GM19452 (cell line): ENCODE results near the gene SLC25A30.
"Not testable (repeated sequence)": the region's sequence is repeated elsewhere in the genome, so short reads cannot be mapped to it uniquely, and the experiment has no call there.

Experiments used
- ATAC-seq: cut with Tn5 transposase; IDR thresholded peaks from one replicate; pipeline ENCODE4 v1.9.1; 2021; ENCODE audit not compliant: unreplicated experiment

Gene SLC25A30

DNA sequence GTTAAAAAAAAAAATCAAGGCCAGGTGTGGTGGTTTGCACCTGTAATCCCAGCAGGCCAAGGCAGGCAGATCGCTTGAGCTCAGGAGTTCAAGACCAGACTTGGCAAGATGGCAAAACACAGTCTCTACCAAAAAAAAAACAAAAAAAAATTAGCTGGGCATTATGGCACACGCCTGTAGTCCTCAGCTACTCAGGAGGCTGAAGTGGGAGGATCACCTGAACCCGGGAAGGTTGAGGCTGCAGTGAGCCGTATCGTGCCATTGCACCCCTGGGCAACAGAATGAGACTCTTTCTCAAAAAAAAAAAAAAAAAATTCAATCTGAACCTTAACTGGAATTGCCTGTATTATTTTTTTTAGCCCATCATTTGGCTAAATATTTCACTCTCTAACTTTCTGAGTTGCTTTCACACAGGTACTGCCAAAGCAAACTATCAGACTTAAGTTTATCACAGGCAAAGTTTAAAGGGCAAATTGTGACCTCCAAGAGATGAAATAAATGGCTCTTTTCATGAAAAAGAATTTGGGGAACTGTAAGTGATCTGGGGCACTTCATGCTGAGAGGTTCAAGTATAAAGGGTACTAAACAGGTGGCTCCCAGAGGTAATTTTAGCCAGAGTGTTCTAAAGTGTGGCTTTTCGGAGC lies 14.7 kb upstream of the SLC25A30 start:
- no peak for ATAC-seq

DNA sequence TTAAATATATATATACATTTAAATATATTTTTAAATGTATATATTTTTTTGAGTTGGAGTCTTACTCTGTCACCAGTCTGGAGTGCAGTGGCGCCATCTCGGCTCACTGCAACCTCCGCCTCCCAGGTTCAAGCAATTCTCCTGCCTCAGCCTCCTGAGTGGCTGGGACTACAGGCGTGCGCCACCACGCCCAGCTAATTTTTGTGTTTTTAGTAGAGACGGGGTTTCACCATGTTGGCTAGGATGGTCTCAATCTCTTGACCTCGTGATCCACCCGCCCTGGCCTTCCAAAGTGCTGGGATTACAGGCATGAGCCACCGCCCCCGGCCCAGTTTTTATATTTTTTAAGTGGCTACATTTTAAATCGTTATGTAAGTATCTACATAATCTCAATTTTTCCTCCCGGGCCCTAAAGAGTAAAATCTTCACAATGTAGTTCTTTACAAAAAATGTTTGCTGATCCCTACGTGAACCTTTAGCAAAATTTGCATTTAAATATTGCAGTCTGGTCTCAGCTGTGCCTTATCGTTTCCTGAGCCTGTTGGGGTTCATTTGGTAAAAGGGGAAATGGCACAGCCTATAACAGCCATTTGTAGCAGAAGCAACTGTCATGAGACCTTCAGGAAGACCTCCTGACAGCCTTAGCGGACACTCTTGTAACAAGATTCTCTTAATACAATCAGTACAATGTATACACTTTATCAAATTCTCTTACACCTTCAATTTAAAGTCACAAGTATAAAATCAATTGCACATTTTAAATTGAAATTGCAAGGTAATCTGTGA lies 8.1 kb upstream of the SLC25A30 start:
- not testable (repeated sequence) for ATAC-seq

DNA sequence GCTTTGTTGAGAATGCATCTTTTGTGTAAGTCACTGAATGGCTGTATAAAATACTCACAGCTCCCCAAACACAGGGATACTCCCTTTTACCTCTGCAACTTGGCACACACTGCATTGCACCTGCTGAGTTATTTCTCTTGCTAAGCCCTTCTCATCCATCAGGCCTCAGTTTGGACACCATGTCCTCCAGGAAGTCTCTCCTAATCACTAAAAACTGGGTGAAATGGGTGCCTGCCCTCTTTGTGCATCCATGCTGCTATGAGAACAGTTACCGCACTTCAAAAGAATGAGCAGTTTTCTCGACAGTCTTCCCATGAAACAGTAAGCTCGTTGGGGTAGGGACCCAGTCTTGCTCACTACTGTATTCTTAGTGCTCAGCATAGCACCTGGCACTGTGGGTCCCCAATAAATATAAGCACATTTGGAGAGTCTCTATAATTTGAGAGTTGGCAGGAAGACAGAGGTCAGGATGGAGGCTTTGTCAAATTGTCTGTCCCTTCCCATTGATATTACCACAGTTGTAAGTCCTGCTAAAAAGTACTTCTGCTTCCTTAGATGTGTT lies 4.6 kb upstream of the SLC25A30 start:
- no peak for ATAC-seq

DNA sequence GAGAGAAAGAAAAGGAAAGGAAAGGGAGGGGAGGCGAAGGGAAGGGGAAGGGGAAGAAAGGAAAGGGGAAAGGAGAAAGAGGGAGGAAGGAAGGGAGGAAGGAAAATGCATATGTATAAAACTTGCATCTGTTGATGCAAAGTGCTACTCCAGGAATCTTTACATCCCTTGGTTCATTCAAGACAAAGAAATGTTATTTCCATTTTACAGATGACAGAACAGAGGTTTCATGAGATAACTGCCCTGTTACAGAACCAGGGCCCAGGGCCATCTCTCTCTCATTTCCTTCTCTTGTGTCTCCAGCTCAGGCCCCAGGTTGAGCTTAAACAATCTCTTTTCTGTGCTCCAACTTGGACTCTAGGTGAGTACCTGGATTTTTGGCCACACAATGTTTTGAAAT lies 1.8 kb upstream of the SLC25A30 start:
- no peak for ATAC-seq

DNA sequence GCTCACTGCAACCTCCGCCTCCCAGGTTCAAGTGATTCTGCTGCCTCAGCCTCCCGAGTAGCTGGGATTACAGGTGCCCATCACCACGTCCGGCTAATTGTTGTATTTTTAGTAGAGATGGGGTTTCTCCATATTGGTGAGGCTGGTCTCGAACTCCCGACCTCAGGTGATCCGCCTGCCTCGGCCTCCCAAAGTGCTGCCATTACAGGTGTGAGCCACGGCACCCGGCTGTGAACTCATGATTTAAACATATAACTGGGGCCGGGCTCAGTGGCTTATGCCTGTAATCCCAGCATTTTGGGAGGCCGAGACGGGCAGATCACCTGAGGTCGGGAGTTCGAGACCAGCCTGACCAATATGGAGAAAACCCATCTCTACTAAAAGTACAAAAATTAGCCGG lies 1.2 kb upstream of the SLC25A30 start:
- not testable (repeated sequence) for ATAC-seq

DNA sequence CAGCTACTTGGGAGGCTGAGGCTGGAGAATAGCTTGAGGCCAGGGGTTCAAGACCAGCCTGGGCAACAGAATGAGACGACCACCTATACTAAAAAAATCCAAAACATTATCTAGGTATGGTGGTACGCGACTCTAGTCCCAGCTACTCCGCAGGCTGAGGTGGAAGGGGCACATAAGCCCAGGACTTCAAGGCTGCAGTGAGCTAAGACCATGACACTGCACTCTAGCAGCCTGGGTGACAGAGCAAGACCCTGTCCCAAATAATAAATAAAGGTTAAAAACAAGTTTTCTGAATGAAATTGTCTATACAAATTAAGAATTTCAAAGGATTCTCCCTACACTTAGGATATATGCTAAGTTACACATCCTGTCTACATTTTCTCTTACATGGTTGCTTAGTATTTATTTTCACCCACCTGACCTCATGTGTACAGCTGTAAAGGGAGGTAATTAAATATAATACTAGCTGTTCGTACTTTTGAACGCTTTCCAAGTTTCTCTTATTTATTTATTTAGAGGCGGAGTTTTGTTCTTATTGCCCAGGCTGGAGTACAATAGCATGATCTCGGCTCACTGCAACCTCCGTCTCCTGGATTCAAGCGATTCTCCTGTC lies 1.6 kb downstream of the SLC25A30 start:
- ATAC-seq = no peak

DNA sequence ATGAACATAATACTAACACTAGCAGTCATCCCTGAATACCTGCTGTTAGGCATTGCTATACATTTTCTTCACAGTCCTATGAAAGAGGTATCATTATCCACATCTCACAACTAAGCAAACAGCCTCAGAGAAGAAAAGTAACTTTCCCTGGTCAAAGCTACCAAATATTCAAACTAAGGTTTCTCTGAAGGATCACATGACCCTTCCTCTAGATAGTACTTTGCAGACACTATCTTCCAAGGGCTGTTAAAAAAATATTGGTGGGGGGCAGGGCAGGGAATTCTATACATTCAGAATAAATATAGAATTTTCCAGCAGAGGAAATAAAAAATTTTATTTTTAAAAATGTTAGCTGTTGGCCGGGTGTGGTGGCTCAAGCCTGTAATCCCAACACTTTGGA lies 3.1 kb downstream of the SLC25A30 start:
- no peak for ATAC-seq

DNA sequence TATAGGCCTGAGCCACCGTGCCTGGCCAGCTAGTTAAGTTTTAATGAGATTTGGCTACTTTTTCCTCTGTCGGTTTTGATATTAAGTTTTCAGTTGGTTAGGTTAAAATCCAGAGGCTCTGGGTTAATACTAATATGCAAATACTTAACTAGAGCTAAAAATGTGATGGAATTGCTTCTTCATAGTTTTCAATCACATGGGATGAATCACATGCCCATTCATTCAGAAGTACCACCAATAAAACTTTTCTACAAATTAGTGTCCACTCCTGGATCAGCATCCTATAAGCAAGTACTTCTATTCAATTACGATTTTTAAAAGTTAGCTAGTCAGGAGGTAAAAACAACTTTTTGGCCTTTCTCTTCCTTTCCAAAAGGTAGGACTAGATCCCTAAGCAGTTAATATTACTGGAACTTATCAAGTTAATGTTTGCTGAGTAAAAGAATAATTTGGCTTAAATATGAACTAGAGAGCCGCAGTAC lies 4.3 kb downstream of the SLC25A30 start:
- no peak for ATAC-seq

DNA sequence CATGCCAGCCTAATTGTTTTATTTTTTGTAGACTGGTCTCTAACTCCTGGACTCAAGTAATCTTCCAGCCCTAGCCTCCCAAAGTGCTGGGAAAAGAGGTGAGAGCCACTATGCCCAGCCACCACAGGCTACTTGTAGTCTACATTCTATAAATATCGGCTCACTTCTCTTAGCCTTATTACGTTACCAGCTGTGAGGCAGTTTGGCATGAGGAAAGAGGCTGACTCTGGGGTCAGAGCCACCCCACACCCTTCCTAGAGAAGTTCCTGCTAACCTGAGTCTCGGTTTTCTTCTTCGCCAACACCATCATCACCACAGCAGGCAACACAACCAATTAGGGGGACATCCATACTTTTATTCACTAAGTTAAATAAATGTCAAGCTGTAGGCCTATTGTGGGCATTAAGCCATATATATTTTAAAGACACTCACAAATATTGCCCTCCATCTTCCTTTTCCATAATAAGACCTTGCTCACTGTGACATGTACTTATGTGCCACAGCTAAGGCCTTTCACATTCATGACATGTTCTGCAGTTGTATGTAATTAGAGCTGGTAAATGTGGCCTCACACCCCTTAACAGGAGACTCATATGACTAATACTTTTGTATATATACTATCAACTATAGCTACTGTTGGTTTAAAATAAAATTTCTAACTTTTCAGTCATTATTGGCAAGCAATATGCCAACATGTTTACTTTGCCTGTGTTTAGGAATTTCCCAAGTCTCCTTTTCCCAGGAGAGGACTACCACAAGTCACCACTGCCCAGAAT lies 5.7 kb downstream of the SLC25A30 start:
- no peak for ATAC-seq

DNA sequence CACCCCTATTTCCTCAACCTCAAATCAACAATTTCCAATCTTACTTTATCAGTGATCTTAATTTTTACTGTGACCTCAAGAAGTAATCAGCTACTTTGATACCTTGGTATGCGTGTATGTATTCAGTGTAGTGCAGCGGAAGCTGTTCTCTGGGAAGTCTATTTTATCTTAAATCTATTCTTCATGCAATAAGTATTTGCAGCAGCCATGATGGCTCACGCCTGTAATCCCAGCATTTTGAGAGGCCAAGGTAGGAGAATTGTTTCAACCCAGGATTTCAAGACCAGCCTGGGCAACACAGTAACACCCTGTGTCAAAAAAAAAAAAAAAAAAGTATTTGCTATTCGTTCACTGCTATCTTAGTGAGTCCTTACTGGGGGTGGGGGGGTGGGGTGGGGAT lies 6.5 kb downstream of the SLC25A30 start:
- no peak for ATAC-seq

DNA sequence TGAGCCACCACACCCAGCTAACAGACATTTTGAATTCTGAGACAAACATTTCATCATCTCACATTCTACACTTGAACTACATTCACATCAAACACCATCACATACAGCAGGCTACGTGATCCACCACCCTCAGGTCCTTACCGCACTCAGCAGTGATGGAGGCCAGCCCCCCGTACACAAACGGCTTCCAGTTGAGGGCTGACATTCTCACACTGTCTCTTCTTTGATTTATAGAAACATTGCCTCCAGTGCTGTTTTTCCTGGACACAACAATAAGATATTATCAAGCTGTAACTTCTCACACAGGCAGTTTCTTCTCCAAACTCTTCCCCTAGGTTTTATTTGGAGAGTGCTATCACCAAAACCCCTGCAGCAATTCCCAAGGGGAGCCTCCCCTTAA lies 7.0 kb downstream of the SLC25A30 start:
- no peak for ATAC-seq

DNA sequence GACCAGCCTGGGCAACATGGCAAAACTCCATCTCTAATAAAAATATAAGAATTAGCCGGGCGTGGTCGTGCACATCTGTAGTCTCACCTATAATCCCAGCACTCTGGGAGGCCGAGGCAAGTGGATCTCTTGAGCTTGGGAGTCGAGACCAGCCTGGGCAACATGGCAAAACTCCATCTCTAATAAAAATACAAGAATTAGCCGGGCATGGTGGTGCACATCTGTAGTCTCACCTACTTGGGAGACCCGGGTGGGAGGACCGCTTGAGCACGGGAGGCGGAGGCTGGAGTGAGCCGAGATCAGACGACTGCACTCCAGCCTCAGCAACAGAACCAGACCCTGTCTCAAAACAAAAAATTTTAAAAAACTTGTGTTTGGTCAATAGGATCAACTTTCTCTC lies 7.7 kb downstream of the SLC25A30 start:
- ATAC-seq = no peak

DNA sequence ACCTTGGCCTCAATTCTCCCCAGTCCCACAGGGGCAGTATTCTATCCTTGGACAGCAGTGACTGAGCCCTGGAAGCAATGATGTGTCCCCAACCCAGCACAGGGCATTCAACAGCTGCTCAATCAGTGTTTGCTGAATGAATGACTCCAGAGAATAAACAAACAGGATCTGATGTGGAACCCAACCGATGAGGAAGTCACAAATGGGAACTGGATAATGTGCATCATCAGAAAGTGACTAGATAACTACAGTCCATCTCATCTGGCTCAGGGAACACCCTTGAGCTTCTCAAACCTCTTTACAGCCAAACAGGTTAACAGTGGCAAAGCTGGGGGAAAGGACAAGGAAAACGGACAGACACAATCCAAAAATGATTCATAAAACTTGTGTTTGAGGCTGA lies 8.2 kb downstream of the SLC25A30 start:
- ATAC-seq = no peak

DNA sequence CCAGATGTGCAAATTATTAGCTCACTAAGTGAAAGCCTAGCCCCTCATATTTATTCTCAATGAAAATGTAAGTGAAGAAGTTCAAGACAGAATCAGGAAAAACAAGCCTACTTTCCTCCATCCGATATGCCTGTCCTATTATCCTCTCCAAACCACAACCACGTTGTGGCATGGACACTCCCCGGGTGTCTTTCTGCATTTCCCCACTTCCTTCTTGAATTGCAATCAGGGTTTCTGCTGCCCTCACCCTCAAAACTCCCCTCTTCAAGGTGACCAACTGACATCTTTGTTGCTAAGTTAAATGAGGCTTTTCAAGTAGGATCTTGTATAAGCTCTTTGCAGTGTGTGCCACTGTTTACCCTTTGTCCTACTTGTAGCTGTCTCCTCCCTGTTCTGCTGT lies 11.8 kb downstream of the SLC25A30 start:
- no peak for ATAC-seq

DNA sequence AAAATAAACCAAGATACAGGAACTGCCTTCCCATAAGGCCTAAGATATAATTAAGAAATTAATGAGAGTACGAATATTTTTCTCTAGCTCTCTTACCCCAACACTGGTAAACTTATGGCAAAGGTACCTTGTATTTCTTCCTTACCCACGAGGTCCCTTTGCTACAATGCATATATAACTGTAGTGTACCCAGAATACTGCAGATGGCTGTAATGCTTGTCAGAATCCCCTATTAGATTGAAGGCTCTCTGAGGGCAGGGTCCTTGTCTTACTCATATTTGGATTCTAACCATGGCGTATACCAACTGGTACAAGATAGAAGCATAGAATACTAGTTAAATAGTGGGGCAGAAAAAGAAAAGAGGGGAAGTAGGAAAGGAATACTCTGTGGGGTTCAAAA lies 15.1 kb downstream of the SLC25A30 start:
- ATAC-seq = no peak

DNA sequence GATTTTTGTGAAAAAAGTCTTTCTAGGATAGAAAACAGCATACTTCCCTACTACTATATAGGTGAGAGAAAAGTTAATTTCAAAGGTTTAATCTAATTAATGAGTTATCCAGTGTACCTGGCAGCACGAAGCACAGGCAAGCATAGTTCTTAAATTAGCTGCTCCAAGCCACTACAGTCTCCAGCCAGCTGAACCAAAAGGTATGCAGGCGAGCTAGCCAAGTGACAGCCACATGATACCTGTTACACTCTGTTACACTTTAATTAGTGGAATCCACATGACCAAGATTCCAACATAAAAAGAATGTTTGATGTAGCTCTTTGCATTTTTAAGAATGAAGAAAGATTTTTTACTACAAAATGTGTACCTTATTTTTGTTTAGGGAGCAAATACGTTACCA lies 15.5 kb downstream of the SLC25A30 start:
- ATAC-seq = no peak

DNA sequence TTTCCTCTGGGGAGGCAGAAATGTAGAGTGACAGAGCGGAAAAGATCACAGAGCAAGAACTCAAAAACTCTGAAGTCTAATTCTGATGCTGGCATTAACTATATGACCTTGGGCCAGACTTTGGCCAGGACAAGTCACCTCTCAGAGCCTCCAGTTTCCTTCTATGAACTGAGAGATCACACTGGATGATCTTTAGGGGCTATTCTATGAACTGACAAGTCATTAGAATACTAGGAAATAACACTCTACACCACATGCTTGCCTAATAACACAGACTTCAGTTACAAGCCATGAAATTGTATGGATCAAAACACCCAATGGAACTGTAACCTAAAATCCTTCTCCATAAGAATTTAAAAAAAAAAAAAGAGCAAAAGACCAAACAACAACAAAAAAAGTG lies 16.9 kb downstream of the SLC25A30 start:
- ATAC-seq = no peak

DNA sequence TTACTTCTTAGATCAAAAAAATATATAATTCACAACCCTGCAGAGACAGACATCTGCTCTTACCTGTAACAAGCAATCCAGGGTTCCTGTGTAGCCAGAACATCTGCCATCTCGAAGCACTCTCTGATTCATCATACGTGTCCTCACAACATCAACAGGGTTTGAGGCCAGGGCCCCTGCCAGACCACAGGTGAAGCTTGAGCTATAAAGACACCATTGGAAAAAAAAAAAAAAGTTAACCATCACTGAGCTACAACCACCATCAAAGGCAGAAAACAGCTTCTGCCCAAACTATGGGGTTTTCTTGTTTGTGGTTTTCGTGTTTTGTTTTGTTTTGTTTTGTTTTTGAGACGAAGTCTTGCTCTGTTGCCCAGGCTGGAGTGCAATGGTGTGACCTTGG lies 19.3 kb downstream of the SLC25A30 start:
- ATAC-seq = no peak

DNA sequence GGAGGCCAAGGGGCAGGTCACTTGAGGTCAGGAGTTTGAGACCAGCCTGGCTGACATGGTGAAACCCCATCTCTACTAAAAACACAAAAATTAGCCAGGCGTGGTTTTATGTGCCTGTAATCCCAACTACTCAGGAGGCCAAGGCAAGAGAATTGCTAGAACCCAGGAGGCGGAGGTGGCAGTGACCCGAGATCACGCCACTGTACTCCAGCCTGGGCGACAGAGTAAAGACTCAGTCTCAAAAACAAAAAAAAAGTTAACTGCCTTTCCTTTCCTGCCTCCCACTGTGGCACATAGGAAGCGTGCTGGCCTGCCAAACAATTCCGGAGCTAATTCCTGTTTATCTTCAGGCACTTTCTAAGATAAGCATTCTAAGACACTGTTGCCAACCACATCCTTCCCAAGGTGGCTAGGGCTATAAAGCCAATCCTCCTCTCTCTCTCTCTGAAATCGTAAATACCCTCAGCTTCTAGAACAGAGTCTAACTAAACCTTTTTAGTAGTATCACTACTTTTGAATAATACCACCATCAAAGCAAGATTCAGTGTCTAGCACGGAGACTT lies 21.6 kb downstream of the SLC25A30 start:
- ATAC-seq = no peak

DNA sequence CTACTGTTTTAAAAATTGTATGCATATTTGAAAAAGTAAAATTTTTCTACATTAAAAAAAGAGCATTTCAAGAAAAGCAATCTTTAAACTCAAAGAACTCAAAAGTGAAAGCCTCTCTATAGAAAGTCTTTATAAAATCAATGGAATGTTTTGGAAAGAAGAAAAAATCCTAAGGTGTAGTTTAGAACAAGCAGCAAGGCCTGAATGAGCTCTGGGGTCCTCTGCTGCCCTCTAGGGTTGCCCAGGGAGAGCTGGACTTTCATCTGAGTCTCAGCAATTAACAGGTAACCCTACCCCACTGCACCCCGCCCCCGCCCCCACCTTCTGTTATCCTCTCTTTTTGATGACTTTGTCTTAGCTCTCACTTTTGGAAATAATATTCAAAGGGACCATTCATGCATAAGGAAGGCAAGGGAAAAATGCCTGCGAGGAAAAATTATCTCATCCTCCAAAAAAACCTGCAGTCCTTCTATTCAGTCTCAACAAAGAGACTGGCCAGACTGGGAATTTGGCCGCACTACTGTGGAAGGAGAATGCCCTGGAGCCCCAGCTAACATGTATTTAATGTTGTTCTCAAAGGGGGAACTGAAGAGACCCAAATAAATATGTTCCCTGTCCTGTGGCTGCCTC lies 24.1 kb downstream of the SLC25A30 start:
- ATAC-seq = no peak
